HL-60 (cell line): Measurements from ENCODE around the gene GLYR1.

Source experiments
- DNase-seq, 2 experiments: peaks; one replicate each; pipeline ENCODE4 v3.0.0-alpha.2; 2010 to 2020; ENCODE audit warnings: low read depth in 1 of 2, low spot score in 1 of 2
- H3K27ac ChIP-seq: fragments of 250-450 bp; sonication (Bioruptor Pico); replicated peaks from 2 replicates; pipeline ENCODE4 v1.5.1; 2020; ENCODE audit warnings: mild to moderate bottlenecking, moderate library complexity
- H3K27me3 ChIP-seq: fragments of 250-450 bp; sonication (Bioruptor Pico); 2 replicates; pipeline ENCODE4 v1.5.1; 2021; ENCODE audit warnings: mild to moderate bottlenecking, moderate library complexity; ENCODE audit not compliant: insufficient read depth, poor library complexity, severe bottlenecking
- H3K4me3 ChIP-seq: replicated peaks from 2 replicates; pipeline ENCODE4 v1.5.1; 2011; ENCODE audit warnings: mild to moderate bottlenecking, control low read depth, low read length; ENCODE audit not compliant: insufficient read depth
- CTCF ChIP-seq: IDR thresholded peaks from one replicate; pipeline ENCODE4 v1.5.1; 2011; ENCODE audit warnings: low read length, control low read depth, inconsistent platforms; ENCODE audit not compliant: insufficient read depth
- GABPA ChIP-seq: IDR thresholded peaks from 2 replicates; pipeline ENCODE4 v1.6.1; 2012; ENCODE audit warnings: low read depth
- POLR2AphosphoS5 ChIP-seq: IDR thresholded peaks from 2 replicates; pipeline ENCODE4 v1.6.1; 2012; ENCODE audit warnings: low read depth
- SPI1 ChIP-seq: IDR thresholded peaks from 2 replicates; pipeline ENCODE4 v1.6.1; 2012; ENCODE audit warnings: low read depth, mild to moderate bottlenecking, borderline replicate concordance
- TF ChIP-seq, protein P1 (sequence below): IDR thresholded peaks from 2 replicates; pipeline ENCODE4 v1.6.1; 2012; ENCODE audit warnings: low read depth; ENCODE audit not compliant: insufficient replicate concordance

Gene GLYR1

GRCh38 chr16:4811773-4812172, 35.3 kb downstream of the GLYR1 start:
- no peak overlapping the region for H3K27ac ChIP-seq
- H3K27me3 ChIP-seq = no peaks in the 10 kb centered on the region
- H3K4me3 ChIP-seq = no peak overlapping the region
- TF ChIP-seq SPI1 (no peak), GABPA (no peak), CTCF (no peak), POLR2AphosphoS5 (no peak)
- TF ChIP-seq, protein P1, sequence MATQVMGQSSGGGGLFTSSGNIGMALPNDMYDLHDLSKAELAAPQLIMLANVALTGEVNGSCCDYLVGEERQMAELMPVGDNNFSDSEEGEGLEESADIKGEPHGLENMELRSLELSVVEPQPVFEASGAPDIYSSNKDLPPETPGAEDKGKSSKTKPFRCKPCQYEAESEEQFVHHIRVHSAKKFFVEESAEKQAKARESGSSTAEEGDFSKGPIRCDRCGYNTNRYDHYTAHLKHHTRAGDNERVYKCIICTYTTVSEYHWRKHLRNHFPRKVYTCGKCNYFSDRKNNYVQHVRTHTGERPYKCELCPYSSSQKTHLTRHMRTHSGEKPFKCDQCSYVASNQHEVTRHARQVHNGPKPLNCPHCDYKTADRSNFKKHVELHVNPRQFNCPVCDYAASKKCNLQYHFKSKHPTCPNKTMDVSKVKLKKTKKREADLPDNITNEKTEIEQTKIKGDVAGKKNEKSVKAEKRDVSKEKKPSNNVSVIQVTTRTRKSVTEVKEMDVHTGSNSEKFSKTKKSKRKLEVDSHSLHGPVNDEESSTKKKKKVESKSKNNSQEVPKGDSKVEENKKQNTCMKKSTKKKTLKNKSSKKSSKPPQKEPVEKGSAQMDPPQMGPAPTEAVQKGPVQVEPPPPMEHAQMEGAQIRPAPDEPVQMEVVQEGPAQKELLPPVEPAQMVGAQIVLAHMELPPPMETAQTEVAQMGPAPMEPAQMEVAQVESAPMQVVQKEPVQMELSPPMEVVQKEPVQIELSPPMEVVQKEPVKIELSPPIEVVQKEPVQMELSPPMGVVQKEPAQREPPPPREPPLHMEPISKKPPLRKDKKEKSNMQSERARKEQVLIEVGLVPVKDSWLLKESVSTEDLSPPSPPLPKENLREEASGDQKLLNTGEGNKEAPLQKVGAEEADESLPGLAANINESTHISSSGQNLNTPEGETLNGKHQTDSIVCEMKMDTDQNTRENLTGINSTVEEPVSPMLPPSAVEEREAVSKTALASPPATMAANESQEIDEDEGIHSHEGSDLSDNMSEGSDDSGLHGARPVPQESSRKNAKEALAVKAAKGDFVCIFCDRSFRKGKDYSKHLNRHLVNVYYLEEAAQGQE = no peak
- DNase-seq = no peak

- no peak overlapping the region for H3K4me3 ChIP-seq
- no peak overlapping the region for H3K27ac ChIP-seq
- no peak for TF ChIP-seq POLR2AphosphoS5
- TF ChIP-seq GABPA = no peak
- no peak for TF ChIP-seq SPI1
- no peak for TF ChIP-seq CTCF
- TF ChIP-seq, protein P1 = no peak
- H3K27me3 ChIP-seq = no peaks in the 10 kb centered on the region
- DNase-seq = no peak
Observed at GRCh38 chr16:4811242-4811641, 35.8 kb downstream of the GLYR1 start.

GRCh38 chr16:4806280-4806679, 40.8 kb downstream of the GLYR1 start:
- H3K27ac ChIP-seq = no peak overlapping the region
- no peaks in the 10 kb centered on the region for H3K27me3 ChIP-seq
- no peak overlapping the region for H3K4me3 ChIP-seq
- no peak for TF ChIP-seq GABPA
- TF ChIP-seq POLR2AphosphoS5 = no peak
- no peak for DNase-seq

DNA sequence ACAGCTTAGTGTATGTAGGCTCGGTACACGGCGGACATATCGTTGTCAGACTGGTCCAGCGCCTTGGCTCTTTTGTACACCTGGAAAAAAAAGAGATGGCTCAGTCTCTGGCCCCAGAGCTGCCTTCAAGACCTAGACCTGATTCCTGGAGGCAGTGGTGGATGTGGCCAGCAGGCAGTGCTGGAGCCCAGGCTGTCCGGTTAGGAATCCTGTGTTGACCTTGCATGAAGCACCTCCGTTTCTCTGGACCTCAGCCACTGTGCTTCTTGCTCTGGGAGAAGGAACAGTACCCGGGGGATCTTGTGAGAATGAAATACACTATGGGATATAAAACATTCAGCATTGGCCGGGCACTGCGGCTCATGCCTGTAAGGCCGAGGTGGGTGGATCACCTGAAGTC, 41.9 kb downstream of the GLYR1 start:
- no peak for DNase-seq
- Histone ChIP-seq H3K27me3 (no peaks in the 10 kb centered on the region), H3K4me3 (no peak overlapping the region), H3K27ac (no peak overlapping the region)
- TF ChIP-seq GABPA = no peak
- TF ChIP-seq, protein P1 = no peak
- no peak for TF ChIP-seq SPI1
- TF ChIP-seq CTCF = no peak
- no peak for TF ChIP-seq POLR2AphosphoS5
